NB4 (cell line): ENCODE data around the gene GAS2L3.

Source experiments
- CTCF ChIP-seq: IDR thresholded peaks from one replicate; pipeline ENCODE4 v1.5.1; 2012; ENCODE audit warnings: low read depth, low read length
- MAX ChIP-seq: IDR thresholded peaks from 2 replicates; pipeline ENCODE4 v1.6.1; 2011; ENCODE audit warnings: low read depth, low read length
- MYC ChIP-seq: IDR thresholded peaks from 2 replicates; pipeline ENCODE4 v1.6.1; 2011; ENCODE audit warnings: low read depth, low read length
- POLR2A ChIP-seq: IDR thresholded peaks from 2 replicates; pipeline ENCODE4 v1.6.1; 2011; ENCODE audit warnings: mild to moderate bottlenecking; ENCODE audit not compliant: insufficient read length; ENCODE audit errors: extremely low read depth

GRCh38 chr12:100534625-100535227 is 38.8 kb upstream of the GAS2L3 start:
- TF ChIP-seq CTCF (no peak), MYC (no peak), MAX (no peak), POLR2A (no peak)
